ENCODE measurements around the gene ZFY. TPM values are rescaled to one million over a fixed set of nuclear protein-coding genes. Genes with fewer than 3 reads are reported as not detected.

ZFY gene
- total RNA-seq, 1 experiment from 2014 or later, result 0.18 TPM

- no TSS peak for BruUV-seq (replicated peaks)
- CTCF ChIA-PET, result no interaction called here
- Histone ChIP-seq H3K36me3 (ENCODE audit: control insufficient read depth, insufficient read depth, low read length) (no peaks in the 10 kb centered on the region), H3K4me3 (ENCODE audit: low read depth in 2 of 2, low read length in 2 of 2) (no peak overlapping the region), H3K4me1 (ENCODE audit: control insufficient read depth, insufficient read depth, low read length) (no peaks in the 10 kb centered on the region), H3K27me3 (ENCODE audit: control insufficient read depth, insufficient read depth, low read length) (no peaks in the 10 kb centered on the region), H3K27ac (ENCODE audit: low read length) (no peak overlapping the region), H3K9me3 (ENCODE audit: control insufficient read depth, insufficient read depth, low read depth, low read length) (no peaks in the 10 kb centered on the region)
- POLR2A ChIA-PET, result no interaction called here
- in situ Hi-C loops (cut with HindIII; ENCODE audit: low pct_unique_long_range_greater_than_20kb, low sequenced_read_pairs) (no loop called here), intact Hi-C loops (cut with micrococcal nuclease; ENCODE audit: unreplicated experiment) (no loop called here)
- DNase-seq (ENCODE audit: low read depth, low spot score), result no peak
- ATAC-seq, result no peak
- TF ChIP-seq POLR2AphosphoS5 (IDR thresholded peaks at IDR 0.05; ENCODE audit: low read depth, low read length), result no peak
- TF ChIP-seq, protein P1, sequence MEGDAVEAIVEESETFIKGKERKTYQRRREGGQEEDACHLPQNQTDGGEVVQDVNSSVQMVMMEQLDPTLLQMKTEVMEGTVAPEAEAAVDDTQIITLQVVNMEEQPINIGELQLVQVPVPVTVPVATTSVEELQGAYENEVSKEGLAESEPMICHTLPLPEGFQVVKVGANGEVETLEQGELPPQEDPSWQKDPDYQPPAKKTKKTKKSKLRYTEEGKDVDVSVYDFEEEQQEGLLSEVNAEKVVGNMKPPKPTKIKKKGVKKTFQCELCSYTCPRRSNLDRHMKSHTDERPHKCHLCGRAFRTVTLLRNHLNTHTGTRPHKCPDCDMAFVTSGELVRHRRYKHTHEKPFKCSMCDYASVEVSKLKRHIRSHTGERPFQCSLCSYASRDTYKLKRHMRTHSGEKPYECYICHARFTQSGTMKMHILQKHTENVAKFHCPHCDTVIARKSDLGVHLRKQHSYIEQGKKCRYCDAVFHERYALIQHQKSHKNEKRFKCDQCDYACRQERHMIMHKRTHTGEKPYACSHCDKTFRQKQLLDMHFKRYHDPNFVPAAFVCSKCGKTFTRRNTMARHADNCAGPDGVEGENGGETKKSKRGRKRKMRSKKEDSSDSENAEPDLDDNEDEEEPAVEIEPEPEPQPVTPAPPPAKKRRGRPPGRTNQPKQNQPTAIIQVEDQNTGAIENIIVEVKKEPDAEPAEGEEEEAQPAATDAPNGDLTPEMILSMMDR (IDR thresholded peaks at IDR 0.05), result no peak
Measured at GRCh38 chrY:2893471-2893870, 41.7 kb upstream of the ZFY start.

DNA sequence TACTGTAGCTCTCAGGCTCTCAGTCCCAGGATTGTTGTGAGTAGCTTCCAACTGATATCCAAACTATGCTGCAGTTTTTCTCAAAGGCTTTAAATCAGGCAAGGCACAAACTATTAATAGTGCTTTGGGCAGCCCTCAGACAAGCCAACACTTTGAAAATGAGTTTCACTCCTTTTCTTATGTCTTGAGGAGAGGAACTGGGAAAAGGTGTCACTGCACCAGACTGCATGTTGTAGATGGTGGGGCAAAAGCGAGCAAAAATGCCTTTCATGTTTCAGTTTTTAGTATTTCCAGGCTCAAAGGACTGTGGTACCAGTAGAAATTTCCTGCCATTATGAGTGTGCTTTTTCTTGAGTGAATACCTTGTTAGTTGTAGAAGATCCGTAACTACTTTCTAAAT, 39.1 kb upstream of the ZFY start:
- no peaks in the 10 kb centered on the region for H3K9me3 ChIP-seq (ENCODE audit: control insufficient read depth, insufficient read depth, low read depth, low read length)
- no peak overlapping the region for H3K27ac ChIP-seq (ENCODE audit: low read length)
- DNase-seq (ENCODE audit: low read depth, low spot score) (no peak), ATAC-seq (no peak)
- H3K4me3 ChIP-seq (ENCODE audit: low read depth in 2 of 2, low read length in 2 of 2), result no peak overlapping the region
- BruUV-seq (replicated peaks), result no TSS peak
- H3K36me3 ChIP-seq (ENCODE audit: control insufficient read depth, insufficient read depth, low read length), result no peaks in the 10 kb centered on the region
- intact Hi-C loops (cut with micrococcal nuclease; ENCODE audit: unreplicated experiment) (no loop called here), in situ Hi-C loops (cut with HindIII; ENCODE audit: low pct_unique_long_range_greater_than_20kb, low sequenced_read_pairs) (no loop called here)
- ChIA-PET CTCF (no interaction called here), POLR2A (no interaction called here)
- H3K4me1 ChIP-seq (ENCODE audit: control insufficient read depth, insufficient read depth, low read length), result no peaks in the 10 kb centered on the region
- TF ChIP-seq SIN3A (IDR thresholded peaks at IDR 0.05; ENCODE audit: borderline replicate concordance, insufficient read depth, low read depth, low read length), result no peak
- no peak for TF ChIP-seq TCF7L2 (IDR thresholded peaks at IDR 0.05; ENCODE audit: low read depth, low read length)
- TF ChIP-seq REST (IDR thresholded peaks at IDR 0.05; ENCODE audit: insufficient read depth in 1 of 2, low read depth in 2 of 2, low read length in 1 of 2), result no peak
- H3K27me3 ChIP-seq (ENCODE audit: control insufficient read depth, insufficient read depth, low read length), result no peaks in the 10 kb centered on the region

GRCh38 chrY:2907356-2907755, 27.8 kb upstream of the ZFY start:
- Histone ChIP-seq H3K27me3 (ENCODE audit: control insufficient read depth, insufficient read depth, low read length) (no peaks in the 10 kb centered on the region), H3K4me3 (ENCODE audit: low read depth in 2 of 2, low read length in 2 of 2) (no peak overlapping the region), H3K27ac (ENCODE audit: low read length) (no peak overlapping the region), H3K36me3 (ENCODE audit: control insufficient read depth, insufficient read depth, low read length) (no peaks in the 10 kb centered on the region), H3K9me3 (ENCODE audit: control insufficient read depth, insufficient read depth, low read depth, low read length) (no peaks in the 10 kb centered on the region), H3K4me1 (ENCODE audit: control insufficient read depth, insufficient read depth, low read length) (no peaks in the 10 kb centered on the region)
- ChIA-PET CTCF (no interaction called here), POLR2A (no interaction called here)
- intact Hi-C loops (cut with micrococcal nuclease; ENCODE audit: unreplicated experiment) (no loop called here), in situ Hi-C loops (cut with HindIII; ENCODE audit: low pct_unique_long_range_greater_than_20kb, low sequenced_read_pairs) (no loop called here)
- DNase-seq (ENCODE audit: low read depth, low spot score) (no peak), ATAC-seq (no peak)
- TF ChIP-seq SIN3A (IDR thresholded peaks at IDR 0.05; ENCODE audit: borderline replicate concordance, insufficient read depth, low read depth, low read length) (no peak), TCF7L2 (IDR thresholded peaks at IDR 0.05; ENCODE audit: low read depth, low read length) (no peak), POLR2AphosphoS5 (IDR thresholded peaks at IDR 0.05; ENCODE audit: low read depth, low read length) (no peak), REST (IDR thresholded peaks at IDR 0.05; ENCODE audit: insufficient read depth in 1 of 2, low read depth in 2 of 2, low read length in 1 of 2) (no peak)
- TF ChIP-seq, protein P1 (IDR thresholded peaks at IDR 0.05), result no peak
- no TSS peak for BruUV-seq (replicated peaks)

Data from Panc1 (cell line).